ENCODE data around the gene HOXA4.

- TF ChIP-seq CTCF (IDR thresholded peaks at IDR 0.05), result no peak
- no peak for TF ChIP-seq POLR2A (IDR thresholded peaks at IDR 0.05)
Observed at GRCh38 chr7:27079234-27079975, 51.2 kb downstream of the HOXA4 start.
